WTC11 (cell line): ENCODE data around the gene GAK. TPM values are rescaled to one million over a fixed set of nuclear protein-coding genes. Genes with fewer than 3 reads are reported as not detected.

Experiments
- ATAC-seq: fragments of 200-7000 bp; cut with Tn5 transposase; 2 replicates; pipeline ENCODE4 v1.10.0; 2021; ENCODE audit warnings: mild to moderate bottlenecking, moderate library complexity
- CTCF ChIA-PET: fragments of 300-600 bp; sonication (Branson Sonifier 250); formaldehyde crosslinking; loops from one replicate; lab custom pipeline; 2021; ENCODE audit warnings: antibody characterized with exemption; lab: Charles Lee
- POLR2A ChIA-PET: fragments of 350-600 bp; sonication (Branson Sonifier 250); formaldehyde crosslinking; loops from one replicate; lab custom pipeline; 2021; ENCODE audit warnings: antibody characterized with exemption; lab: Charles Lee
- DNase-seq: peaks from one replicate; pipeline ENCODE4 v3.0.0; 2021; ENCODE audit warnings: low spot score
- H3K27ac Mint-ChIP-seq: 2 replicates; pipeline ENCODE4 v1.8.0; 2021; ENCODE audit warnings: mixed read lengths
- H3K27me3 Mint-ChIP-seq: 2 replicates; pipeline ENCODE4 v1.8.0; 2021; ENCODE audit warnings: low read depth, mild to moderate bottlenecking, moderate library complexity, mixed read lengths
- H3K36me3 Mint-ChIP-seq: 2 replicates; pipeline ENCODE4 v1.8.0; 2021; ENCODE audit warnings: mixed read lengths
- H3K4me1 Mint-ChIP-seq: 2 replicates; pipeline ENCODE4 v1.8.0; 2022; ENCODE audit warnings: mixed read lengths
- H3K4me3 Mint-ChIP-seq: 2 replicates; pipeline ENCODE4 v1.8.0; 2021; ENCODE audit warnings: mild to moderate bottlenecking, moderate library complexity, mixed read lengths
- H3K9me3 Mint-ChIP-seq: 2 replicates; pipeline ENCODE4 v1.8.0; 2021; ENCODE audit warnings: mixed read lengths
- CBFB ChIP-seq: sonication (generic); formaldehyde crosslinking; IDR thresholded peaks from 2 replicates; pipeline ENCODE4 v1.8.1; 2022; ENCODE audit warnings: mild to moderate bottlenecking, low read depth, missing genetic modification reagents
- EMX1 ChIP-seq: fragments of 250-450 bp; sonication (Bioruptor Pico); IDR thresholded peaks from 2 replicates; pipeline ENCODE4 v1.8.0; 2021; ENCODE audit warnings: mild to moderate bottlenecking
- ESRRA ChIP-seq: sonication (generic); formaldehyde crosslinking; IDR thresholded peaks from 2 replicates; pipeline ENCODE4 v1.8.1; 2022; ENCODE audit warnings: mild to moderate bottlenecking, missing genetic modification reagents, borderline replicate concordance
- JAZF1 ChIP-seq: fragments of 250-450 bp; sonication (Bioruptor Pico); IDR thresholded peaks from 2 replicates; pipeline ENCODE4 v1.9.0; 2021; ENCODE audit warnings: moderate library complexity, mild to moderate bottlenecking, inconsistent platforms
- NFE2L1 ChIP-seq: sonication (generic); formaldehyde crosslinking; IDR thresholded peaks from 2 replicates; pipeline ENCODE4 v1.8.1; 2023; ENCODE audit warnings: missing genetic modification reagents
- NR2C2 ChIP-seq: sonication (generic); formaldehyde crosslinking; IDR thresholded peaks from 2 replicates; pipeline ENCODE4 v1.8.0; 2022; ENCODE audit warnings: mild to moderate bottlenecking, missing genetic modification reagents
- PRRX2 ChIP-seq: fragments of 250-450 bp; sonication (Bioruptor Pico); IDR thresholded peaks from 2 replicates; pipeline ENCODE4 v1.8.0; 2021; ENCODE audit warnings: mild to moderate bottlenecking
- RORB ChIP-seq: fragments of 250-450 bp; sonication (Bioruptor Pico); IDR thresholded peaks from 2 replicates; pipeline ENCODE4 v1.9.0; 2021; ENCODE audit warnings: mild to moderate bottlenecking
- SMAD3 ChIP-seq: sonication (generic); formaldehyde crosslinking; IDR thresholded peaks from 2 replicates; pipeline ENCODE4 v1.8.0; 2022; ENCODE audit warnings: missing genetic modification reagents, mild to moderate bottlenecking, borderline replicate concordance
- ZNF121 ChIP-seq: sonication (generic); formaldehyde crosslinking; IDR thresholded peaks from 2 replicates; pipeline ENCODE4 v1.8.0; 2023; ENCODE audit warnings: missing genetic modification reagents
- ZNF219 ChIP-seq: sonication (generic); formaldehyde crosslinking; IDR thresholded peaks from 2 replicates; pipeline ENCODE4 v1.8.0; 2023; ENCODE audit warnings: missing genetic modification reagents, mild to moderate bottlenecking, borderline replicate concordance
- total RNA-seq: library from RNA; stranded (reverse); gene quantifications from 3 replicates; pipeline ENCODE4 v1.2.3, GENCODE V29; 2021
- TF ChIP-seq, protein P1 (sequence below): sonication (generic); formaldehyde crosslinking; IDR thresholded peaks from 2 replicates; pipeline ENCODE4 v1.8.0; 2023; ENCODE audit warnings: missing genetic modification reagents
- TF ChIP-seq, protein P2 (sequence below): fragments of 250-450 bp; sonication (Bioruptor Pico); IDR thresholded peaks from 2 replicates; pipeline ENCODE4 v1.9.0; 2021; ENCODE audit warnings: moderate library complexity, mild to moderate bottlenecking, inconsistent platforms, borderline replicate concordance
- TF ChIP-seq, protein P3 (sequence below): fragments of 250-450 bp; sonication (Bioruptor Pico); IDR thresholded peaks from 2 replicates; pipeline ENCODE4 v1.9.0; 2021; ENCODE audit warnings: mild to moderate bottlenecking, borderline replicate concordance
- TF ChIP-seq, protein P4 (sequence below): sonication (generic); formaldehyde crosslinking; IDR thresholded peaks from 2 replicates; pipeline ENCODE4 v1.8.1; 2023; ENCODE audit warnings: mild to moderate bottlenecking, moderate library complexity, missing genetic modification reagents
- TF ChIP-seq, protein P5 (sequence below): sonication (generic); formaldehyde crosslinking; IDR thresholded peaks from 2 replicates; pipeline ENCODE4 v1.8.1; 2023; ENCODE audit warnings: mild to moderate bottlenecking, missing genetic modification reagents, moderate library complexity
- TF ChIP-seq, protein P6 (sequence below): sonication (generic); formaldehyde crosslinking; IDR thresholded peaks from 2 replicates; pipeline ENCODE4 v1.8.1; 2023; ENCODE audit warnings: mild to moderate bottlenecking, missing genetic modification reagents
- TF ChIP-seq, protein P7 (sequence below): sonication (generic); formaldehyde crosslinking; conservative IDR thresholded peaks from 2 replicates; pipeline ENCODE4 v1.8.1; 2022; ENCODE audit warnings: mild to moderate bottlenecking, missing genetic modification reagents

The GAK gene
- total RNA-seq, 1 experiment from 2014 or later = 121 TPM

DNA sequence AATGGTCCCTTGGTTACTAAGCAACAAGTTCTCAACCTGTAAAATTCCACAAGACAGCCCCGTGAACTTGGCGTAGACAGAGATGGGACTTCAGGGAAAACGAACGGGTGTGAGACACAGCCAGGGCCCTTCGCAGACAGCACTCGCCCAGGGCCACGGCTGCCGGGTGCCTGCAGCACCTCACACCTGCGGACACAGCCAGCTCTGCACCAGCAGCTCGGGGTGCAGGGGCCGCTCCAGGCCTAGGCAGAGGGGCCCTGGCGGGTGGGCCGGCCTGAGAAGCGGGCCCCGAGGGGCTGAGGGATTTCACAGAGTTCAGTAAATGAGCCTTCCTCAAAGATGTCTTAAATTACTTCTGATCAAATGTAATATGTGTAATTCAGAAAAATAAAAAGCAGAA is 34.0 kb downstream of the GAK start:
- ATAC-seq = no peak
- H3K27me3 Mint-ChIP-seq = no peaks in the 10 kb centered on the region
- H3K36me3 Mint-ChIP-seq = peaks cover 4% of the 10 kb centered on the region
- CTCF ChIA-PET = interaction anchor here (1.4 kb wide), 1 partner anchor 156 kb away, joined by 5 read pairs; no protein-coding TSS in a partner anchor
- POLR2A ChIA-PET = no interaction called here
- H3K9me3 Mint-ChIP-seq = no peaks in the 10 kb centered on the region
- TF ChIP-seq, protein P1, sequence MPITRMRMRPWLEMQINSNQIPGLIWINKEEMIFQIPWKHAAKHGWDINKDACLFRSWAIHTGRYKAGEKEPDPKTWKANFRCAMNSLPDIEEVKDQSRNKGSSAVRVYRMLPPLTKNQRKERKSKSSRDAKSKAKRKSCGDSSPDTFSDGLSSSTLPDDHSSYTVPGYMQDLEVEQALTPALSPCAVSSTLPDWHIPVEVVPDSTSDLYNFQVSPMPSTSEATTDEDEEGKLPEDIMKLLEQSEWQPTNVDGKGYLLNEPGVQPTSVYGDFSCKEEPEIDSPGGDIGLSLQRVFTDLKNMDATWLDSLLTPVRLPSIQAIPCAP (CRISPR knock-in tag) = no peak
- TF ChIP-seq, protein P2, sequence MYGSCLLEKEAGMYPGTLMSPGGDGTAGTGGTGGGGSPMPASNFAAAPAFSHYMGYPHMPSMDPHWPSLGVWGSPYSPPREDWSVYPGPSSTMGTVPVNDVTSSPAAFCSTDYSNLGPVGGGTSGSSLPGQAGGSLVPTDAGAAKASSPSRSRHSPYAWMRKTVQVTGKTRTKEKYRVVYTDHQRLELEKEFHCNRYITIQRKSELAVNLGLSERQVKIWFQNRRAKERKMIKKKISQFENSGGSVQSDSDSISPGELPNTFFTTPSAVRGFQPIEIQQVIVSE (CRISPR knock-in tag) = no peak
- TF ChIP-seq PRRX2 (CRISPR knock-in tag) (no peak), JAZF1 (CRISPR knock-in tag) (no peak), EMX1 (CRISPR knock-in tag) (no peak), NFE2L1 (CRISPR knock-in tag) (no peak), ZNF121 (CRISPR knock-in tag) (no peak), ZNF219 (CRISPR knock-in tag) (no peak)
- TF ChIP-seq, protein P3, sequence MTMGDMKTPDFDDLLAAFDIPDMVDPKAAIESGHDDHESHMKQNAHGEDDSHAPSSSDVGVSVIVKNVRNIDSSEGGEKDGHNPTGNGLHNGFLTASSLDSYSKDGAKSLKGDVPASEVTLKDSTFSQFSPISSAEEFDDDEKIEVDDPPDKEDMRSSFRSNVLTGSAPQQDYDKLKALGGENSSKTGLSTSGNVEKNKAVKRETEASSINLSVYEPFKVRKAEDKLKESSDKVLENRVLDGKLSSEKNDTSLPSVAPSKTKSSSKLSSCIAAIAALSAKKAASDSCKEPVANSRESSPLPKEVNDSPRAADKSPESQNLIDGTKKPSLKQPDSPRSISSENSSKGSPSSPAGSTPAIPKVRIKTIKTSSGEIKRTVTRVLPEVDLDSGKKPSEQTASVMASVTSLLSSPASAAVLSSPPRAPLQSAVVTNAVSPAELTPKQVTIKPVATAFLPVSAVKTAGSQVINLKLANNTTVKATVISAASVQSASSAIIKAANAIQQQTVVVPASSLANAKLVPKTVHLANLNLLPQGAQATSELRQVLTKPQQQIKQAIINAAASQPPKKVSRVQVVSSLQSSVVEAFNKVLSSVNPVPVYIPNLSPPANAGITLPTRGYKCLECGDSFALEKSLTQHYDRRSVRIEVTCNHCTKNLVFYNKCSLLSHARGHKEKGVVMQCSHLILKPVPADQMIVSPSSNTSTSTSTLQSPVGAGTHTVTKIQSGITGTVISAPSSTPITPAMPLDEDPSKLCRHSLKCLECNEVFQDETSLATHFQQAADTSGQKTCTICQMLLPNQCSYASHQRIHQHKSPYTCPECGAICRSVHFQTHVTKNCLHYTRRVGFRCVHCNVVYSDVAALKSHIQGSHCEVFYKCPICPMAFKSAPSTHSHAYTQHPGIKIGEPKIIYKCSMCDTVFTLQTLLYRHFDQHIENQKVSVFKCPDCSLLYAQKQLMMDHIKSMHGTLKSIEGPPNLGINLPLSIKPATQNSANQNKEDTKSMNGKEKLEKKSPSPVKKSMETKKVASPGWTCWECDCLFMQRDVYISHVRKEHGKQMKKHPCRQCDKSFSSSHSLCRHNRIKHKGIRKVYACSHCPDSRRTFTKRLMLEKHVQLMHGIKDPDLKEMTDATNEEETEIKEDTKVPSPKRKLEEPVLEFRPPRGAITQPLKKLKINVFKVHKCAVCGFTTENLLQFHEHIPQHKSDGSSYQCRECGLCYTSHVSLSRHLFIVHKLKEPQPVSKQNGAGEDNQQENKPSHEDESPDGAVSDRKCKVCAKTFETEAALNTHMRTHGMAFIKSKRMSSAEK (CRISPR knock-in tag) = no peak
- TF ChIP-seq, protein P4, sequence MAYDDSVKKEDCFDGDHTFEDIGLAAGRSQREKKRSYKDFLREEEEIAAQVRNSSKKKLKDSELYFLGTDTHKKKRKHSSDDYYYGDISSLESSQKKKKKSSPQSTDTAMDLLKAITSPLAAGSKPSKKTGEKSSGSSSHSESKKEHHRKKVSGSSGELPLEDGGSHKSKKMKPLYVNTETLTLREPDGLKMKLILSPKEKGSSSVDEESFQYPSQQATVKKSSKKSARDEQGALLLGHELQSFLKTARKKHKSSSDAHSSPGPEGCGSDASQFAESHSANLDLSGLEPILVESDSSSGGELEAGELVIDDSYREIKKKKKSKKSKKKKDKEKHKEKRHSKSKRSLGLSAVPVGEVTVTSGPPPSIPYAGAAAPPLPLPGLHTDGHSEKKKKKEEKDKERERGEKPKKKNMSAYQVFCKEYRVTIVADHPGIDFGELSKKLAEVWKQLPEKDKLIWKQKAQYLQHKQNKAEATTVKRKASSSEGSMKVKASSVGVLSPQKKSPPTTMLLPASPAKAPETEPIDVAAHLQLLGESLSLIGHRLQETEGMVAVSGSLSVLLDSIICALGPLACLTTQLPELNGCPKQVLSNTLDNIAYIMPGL (CRISPR knock-in tag) = no peak
- TF ChIP-seq, protein P5, sequence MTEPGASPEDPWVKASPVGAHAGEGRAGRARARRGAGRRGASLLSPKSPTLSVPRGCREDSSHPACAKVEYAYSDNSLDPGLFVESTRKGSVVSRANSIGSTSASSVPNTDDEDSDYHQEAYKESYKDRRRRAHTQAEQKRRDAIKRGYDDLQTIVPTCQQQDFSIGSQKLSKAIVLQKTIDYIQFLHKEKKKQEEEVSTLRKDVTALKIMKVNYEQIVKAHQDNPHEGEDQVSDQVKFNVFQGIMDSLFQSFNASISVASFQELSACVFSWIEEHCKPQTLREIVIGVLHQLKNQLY (CRISPR knock-in tag) = no peak
- TF ChIP-seq, protein P6, sequence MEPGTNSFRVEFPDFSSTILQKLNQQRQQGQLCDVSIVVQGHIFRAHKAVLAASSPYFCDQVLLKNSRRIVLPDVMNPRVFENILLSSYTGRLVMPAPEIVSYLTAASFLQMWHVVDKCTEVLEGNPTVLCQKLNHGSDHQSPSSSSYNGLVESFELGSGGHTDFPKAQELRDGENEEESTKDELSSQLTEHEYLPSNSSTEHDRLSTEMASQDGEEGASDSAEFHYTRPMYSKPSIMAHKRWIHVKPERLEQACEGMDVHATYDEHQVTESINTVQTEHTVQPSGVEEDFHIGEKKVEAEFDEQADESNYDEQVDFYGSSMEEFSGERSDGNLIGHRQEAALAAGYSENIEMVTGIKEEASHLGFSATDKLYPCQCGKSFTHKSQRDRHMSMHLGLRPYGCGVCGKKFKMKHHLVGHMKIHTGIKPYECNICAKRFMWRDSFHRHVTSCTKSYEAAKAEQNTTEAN = no peak
- TF ChIP-seq, all 79 proteins: peak for 0
- Mint-ChIP-seq H3K4me3 (no peak overlapping the region), H3K4me1 (peaks cover 6% of the 10 kb centered on the region), H3K27ac (no peak overlapping the region)
- no peak for DNase-seq

DNA sequence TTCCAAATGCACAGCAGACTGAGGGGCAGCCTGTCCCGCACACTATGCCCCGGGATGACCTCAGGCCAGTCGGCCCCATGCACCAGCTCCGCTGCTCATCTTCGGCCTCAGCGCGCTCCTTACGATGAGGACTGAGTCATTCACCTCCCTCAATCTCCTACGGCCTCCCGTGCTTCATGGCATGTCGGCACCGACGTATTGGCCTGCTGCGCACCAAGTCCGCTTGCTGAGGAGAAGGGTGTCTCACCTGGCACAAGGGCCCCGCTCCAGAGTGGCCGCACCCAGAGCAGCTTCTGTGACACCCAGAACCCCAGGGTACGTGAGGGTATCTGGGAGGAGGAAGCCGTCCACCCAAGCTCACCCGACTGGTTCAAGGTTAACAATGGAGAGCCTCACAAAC is 35.5 kb downstream of the GAK start:
- H3K4me3 Mint-ChIP-seq = no peak overlapping the region
- ATAC-seq = no peak
- CTCF ChIA-PET = interaction anchor here (0.6 kb wide), 1 partner anchor 30 kb away, joined by 3 read pairs; no protein-coding TSS in a partner anchor
- H3K4me1 Mint-ChIP-seq = no peaks in the 10 kb centered on the region
- DNase-seq = no peak
- POLR2A ChIA-PET = no interaction called here
- H3K27ac Mint-ChIP-seq = peak overlapping the region; percentile 34
- H3K36me3 Mint-ChIP-seq = peaks cover 4% of the 10 kb centered on the region
- H3K27me3 Mint-ChIP-seq = no peaks in the 10 kb centered on the region
- no peaks in the 10 kb centered on the region for H3K9me3 Mint-ChIP-seq
- TF ChIP-seq SMAD3 = no peak
- TF ChIP-seq NR2C2 (CRISPR knock-in tag) = no peak
- TF ChIP-seq, protein P4 (CRISPR knock-in tag) = no peak
- TF ChIP-seq, protein P3 (CRISPR knock-in tag) = no peak
- no peak for TF ChIP-seq ESRRA (CRISPR knock-in tag)
- TF ChIP-seq, protein P7, sequence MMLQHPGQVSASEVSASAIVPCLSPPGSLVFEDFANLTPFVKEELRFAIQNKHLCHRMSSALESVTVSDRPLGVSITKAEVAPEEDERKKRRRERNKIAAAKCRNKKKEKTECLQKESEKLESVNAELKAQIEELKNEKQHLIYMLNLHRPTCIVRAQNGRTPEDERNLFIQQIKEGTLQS (CRISPR knock-in tag) = no peak
- no peak for TF ChIP-seq RORB (CRISPR knock-in tag)
- no peak for TF ChIP-seq CBFB (CRISPR knock-in tag)
